GM13977 (cell line): ENCODE measurements around the gene PPAT.
A peak's percentile ranks its signal among the peaks of the same experiment; 100 is the strongest.

Experiments
- DNase-seq: peaks from one replicate; pipeline ENCODE4 v3.0.0; 2012; ENCODE audit warnings: low spot score
- CTCF ChIP-seq: IDR thresholded peaks from 2 replicates; pipeline ENCODE4 v1.5.1; 2012; ENCODE audit warnings: mild to moderate bottlenecking, control low read depth; ENCODE audit not compliant: insufficient read depth; ENCODE audit errors: extremely low read depth, missing control alignments
- in situ Hi-C: fragments of 300-500 bp; cut with MboI; formaldehyde crosslinking; loops from one replicate; pipeline ENCODE4 v1.12.0; 2022; ENCODE audit warnings: low sequenced_read_pairs, low pct_unique_long_range_greater_than_20kb, mixed read lengths, inconsistent platforms; ENCODE audit not compliant: unreplicated experiment

Gene PPAT

GRCh38 chr4:56388306-56388705, 47.1 kb downstream of the PPAT start:
- no peak for DNase-seq

GRCh38 chr4:56387023-56388001, 48.1 kb downstream of the PPAT start, which contains the start of gene AASDH:
AASDH (minus strand) TSS chr4:56387491; CDS start chr4:56384299, 3,192 bp downstream.
- DNase-seq, result peak; percentile 85
- TF ChIP-seq CTCF, result no peak
- in situ Hi-C loops, result no loop called here

More at GRCh38 chr4:56388306-56388705, 47.1 kb downstream of the PPAT start:
- in situ Hi-C loops, result no loop called here
- no peak for TF ChIP-seq CTCF

GRCh38 chr4:56386091-56386490, 49.3 kb downstream of the PPAT start:
- in situ Hi-C loops, result no loop called here
- no peak for DNase-seq
- no peak for TF ChIP-seq CTCF

GRCh38 chr4:56375458-56375857, 60.0 kb downstream of the PPAT start:
- no peak for DNase-seq
- in situ Hi-C loops, result no loop called here
- no peak for TF ChIP-seq CTCF

GRCh38 chr4:56374956-56375355, 60.5 kb downstream of the PPAT start:
- no peak for DNase-seq
- in situ Hi-C loops, result no loop called here
- TF ChIP-seq CTCF, result no peak

- in situ Hi-C loops, result no loop called here
- no peak for DNase-seq
- no peak for TF ChIP-seq CTCF
Observed at GRCh38 chr4:56372774-56373173, 62.6 kb downstream of the PPAT start.
